Activated gamma-delta T cell treated with Interleukin-2 at 50 U/mL for 16 hours (primary cell): ENCODE measurements around the gene SPTBN4.
"Not testable (repeated sequence)": the region's sequence is repeated elsewhere in the genome, so short reads cannot be mapped to it uniquely, and the experiment has no call there.

Source experiments
- DNase-seq: peaks from one replicate; pipeline ENCODE4 v3.0.0-alpha.2; 2020

SPTBN4 gene

DNA sequence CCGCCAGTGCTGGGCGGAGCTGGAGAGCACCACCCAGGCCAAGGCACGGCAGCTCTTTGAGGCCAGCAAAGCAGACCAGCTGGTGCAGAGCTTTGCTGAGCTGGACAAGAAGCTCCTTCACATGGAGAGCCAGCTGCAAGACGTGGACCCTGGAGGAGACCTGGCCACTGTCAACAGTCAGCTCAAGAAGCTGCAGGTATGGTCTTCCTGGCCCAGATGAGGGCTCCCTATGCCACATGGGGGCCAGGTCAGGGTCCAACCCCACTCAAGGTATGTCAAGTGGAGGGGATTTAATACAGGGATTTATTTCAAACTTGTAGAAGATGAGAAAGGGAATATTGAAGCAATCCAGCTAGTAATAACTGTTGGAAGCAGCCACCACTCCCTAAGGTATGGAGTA, 67.3 kb downstream of the SPTBN4 start:
- DNase-seq = no peak

GRCh38 chr19:40539070-40539469, 72.3 kb downstream of the SPTBN4 start:
- no peak for DNase-seq

GRCh38 chr19:40542202-40542859, 75.5 kb downstream of the SPTBN4 start:
- no peak for DNase-seq

DNA sequence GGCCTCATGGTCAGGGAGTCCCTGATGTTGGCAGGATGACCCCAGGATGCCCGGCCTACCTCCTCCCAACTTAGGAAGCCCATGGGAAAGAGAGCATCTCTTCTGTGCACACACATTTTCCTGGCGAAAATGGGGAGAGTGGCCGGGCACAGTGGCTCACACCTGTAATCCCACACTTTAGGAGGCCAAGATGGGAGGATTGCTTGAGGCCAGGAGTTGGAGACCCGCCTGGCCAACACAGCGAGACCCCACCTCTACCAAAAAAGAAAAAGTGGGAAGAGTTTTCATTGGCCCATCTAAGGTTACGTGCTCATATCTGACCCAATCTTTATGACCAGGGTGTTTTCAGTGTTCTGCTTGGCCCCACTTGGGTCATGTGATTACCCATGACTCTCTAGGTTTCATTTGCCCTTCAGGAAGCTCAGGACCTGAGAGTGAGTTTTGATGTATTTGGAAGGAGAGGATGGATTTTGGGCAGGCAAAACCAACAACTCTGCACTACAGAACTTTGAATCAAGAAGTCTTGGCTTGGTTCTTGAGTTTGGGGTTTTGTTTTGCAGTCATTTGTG, 76.3 kb downstream of the SPTBN4 start:
- DNase-seq = no peak

- not testable (repeated sequence) for DNase-seq
Observed at GRCh38 chr19:40546153-40546841, 79.5 kb downstream of the SPTBN4 start.

DNA sequence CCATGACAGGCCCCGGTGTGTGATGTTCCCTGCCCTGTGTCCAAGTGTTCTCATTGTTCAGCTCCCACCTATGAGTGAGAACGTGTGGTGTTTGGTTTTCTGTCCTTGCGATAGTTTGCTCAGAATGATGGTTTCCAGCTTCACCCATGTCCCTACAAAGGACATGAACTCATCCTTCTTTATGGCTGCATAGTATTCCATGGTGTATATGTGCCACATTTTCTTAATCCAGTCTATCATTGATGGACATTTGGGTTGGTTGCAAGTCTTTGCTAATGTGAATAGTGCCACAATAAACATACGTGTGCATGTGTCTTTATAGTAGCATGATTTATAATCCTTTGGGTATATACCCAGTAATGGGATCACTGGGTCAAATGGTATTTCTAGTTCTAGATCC, 80.4 kb downstream of the SPTBN4 start:
- DNase-seq = not testable (repeated sequence)

DNA sequence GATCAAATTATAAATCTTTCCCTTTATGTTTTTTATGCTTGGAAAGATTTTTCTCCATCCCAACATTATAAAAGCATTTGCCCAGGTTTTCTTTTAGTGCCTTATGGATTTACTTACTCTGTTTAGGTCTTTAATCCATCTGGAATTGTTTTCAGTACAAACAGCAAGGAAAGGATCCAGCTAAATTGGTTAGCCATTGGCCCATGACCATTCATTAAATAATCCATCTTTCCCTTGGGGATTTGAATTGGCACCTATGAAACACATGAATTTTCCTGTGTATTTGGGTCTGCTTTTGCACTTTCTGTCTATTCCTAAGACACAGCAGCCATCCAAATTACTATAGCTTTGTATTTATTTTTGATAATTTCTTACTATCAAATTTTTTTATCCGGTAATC, 81.0 kb downstream of the SPTBN4 start:
- no peak for DNase-seq

DNA sequence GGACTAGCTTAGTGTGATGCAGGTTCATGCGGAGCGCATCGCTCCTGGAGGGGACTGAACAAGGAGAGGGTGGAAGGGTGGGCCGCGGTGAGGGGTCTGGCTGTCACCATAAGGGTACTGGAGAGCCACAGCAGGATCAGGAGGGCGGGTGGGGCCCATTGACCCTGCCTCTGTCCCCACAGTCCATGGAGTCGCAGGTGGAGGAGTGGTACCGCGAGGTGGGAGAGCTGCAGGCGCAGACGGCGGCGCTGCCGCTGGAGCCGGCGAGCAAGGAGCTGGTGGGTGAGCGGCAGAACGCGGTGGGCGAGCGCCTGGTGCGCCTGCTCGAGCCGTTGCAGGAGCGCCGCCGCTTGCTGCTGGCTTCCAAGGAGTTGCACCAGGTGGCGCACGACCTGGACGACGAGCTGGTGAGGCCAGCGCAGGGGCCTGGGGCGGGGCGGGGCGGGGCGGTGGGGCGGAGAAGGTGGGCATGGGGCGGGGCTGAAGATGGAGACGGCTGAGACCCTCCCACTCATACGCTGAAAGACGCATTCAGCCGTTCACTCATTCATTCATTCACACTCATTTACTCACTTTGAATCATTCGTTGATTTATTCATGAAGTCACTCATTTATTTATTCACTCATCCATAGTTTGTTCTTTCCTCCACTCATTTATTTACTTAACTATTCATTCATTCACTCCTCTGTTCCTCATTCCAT, 82.4 kb downstream of the SPTBN4 start:
- DNase-seq = peak; percentile 64

GRCh38 chr19:40550951-40551350, 84.2 kb downstream of the SPTBN4 start:
- no peak for DNase-seq

- no peak for DNase-seq
Observed at GRCh38 chr19:40552848-40553247, 86.0 kb downstream of the SPTBN4 start.

DNA sequence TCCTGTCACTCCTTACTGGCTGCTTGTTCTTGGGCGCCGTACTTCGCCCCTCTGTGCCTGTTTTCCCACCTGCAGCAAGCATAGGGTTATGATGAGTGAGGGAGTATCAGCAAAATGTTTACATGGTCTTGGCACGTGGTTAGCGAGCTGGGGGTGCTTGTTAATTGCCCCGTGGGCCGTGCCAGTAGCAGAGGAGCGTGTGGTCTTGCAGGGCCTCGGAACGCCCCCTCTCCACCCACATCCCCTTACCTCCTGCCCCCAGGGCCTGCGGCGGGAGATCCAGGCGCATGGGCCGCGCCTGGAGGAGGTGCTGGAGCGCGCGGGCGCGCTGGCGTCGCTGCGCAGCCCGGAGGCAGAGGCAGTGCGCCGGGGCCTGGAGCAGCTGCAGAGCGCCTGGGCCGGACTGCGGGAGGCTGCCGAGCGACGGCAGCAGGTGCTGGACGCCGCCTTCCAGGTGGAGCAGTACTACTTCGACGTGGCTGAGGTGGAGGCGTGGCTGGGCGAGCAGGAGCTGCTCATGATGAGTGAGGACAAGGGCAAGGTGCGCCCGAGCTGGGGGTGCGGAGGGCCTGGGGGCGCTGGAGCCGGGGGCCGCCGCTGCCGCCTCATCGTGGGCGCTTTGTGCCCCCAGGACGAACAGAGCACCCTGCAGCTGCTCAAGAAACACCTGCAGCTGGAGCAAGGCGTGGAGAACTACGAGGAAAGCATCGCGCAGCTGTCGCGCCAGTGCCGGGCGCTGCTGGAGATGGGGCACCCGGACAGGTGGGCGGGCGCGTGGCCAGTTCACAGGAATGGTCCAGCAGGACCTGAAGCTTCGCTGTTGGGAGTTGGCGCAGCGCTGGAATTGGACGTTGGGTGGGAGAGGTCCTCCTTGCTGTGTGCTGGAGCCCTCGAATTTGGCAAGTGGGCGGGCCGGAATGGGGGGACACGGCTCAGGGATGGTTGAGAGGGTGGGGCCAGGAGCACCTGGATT, 87.4 kb downstream of the SPTBN4 start:
- DNase-seq = no peak

- DNase-seq = no peak
Observed at GRCh38 chr19:40555978-40556689, 89.3 kb downstream of the SPTBN4 start.

DNA sequence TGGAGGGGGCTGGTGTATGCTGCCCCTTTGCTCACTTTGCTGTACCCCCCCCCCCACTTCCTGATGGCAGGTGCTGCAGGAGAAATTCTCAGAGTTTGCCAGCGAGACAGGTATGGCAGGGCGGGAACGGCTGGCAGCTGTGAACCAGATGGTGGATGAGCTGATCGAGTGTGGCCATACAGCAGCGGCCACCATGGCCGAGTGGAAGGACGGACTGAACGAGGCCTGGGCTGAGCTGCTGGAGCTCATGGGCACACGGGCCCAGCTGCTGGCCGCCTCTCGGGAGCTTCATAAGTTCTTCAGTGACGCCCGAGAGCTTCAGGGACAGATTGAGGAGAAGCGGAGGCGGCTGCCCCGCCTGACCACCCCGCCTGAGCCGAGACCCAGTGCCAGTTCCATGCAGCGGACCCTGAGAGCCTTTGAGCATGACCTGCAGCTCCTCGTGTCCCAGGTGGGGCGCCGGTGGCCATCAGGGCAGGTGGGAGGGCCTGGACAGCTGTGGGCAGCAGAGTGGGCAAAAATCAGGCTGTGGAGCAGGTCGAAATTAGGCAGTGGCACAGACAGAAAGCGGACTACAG, 90.2 kb downstream of the SPTBN4 start:
- DNase-seq = no peak

DNA sequence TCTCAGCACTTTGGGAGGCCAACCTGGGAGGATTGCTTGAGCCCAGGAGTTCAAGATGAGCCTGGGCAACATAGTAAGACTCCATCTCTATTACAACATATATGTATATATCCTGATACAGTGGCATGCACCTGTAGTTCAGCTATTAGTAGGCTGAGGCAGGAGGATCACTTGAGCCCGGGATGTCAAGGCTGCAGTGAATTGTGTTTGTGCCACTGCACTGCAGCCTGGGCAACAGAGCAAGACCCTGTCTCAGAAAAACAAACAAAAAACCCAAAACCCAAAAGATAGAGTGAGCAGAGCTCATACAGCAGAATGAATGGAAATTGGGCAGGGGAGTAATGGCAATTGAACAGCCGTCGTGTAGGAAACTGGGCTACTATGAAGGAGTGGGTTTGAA, 92.6 kb downstream of the SPTBN4 start:
- no peak for DNase-seq

GRCh38 chr19:40560092-40560507, 93.3 kb downstream of the SPTBN4 start:
- no peak for DNase-seq

GRCh38 chr19:40561947-40562346, 95.1 kb downstream of the SPTBN4 start:
- no peak for DNase-seq

DNA sequence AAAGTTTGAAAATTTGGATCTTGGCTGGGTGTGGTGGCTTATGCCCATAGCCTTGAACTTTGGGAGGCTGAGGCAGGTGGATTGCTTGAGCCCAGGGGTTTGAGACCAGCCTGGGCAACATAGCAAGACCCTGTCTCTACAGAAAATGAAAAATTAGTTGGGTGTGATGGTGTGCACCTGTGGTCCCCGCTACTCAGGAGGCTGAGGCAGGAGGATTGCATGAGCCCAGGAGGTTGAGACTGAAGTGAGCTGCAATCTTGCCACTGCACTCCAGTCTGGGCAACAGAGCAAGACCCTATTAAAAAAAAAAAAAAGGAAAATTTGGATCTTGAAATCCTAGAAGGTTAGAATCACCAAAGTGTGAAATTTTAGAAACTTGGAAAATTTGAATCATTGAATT, 97.7 kb downstream of the SPTBN4 start:
- DNase-seq = not testable (repeated sequence)

GRCh38 chr19:40565355-40565754, 98.6 kb downstream of the SPTBN4 start:
- no peak for DNase-seq

GRCh38 chr19:40565910-40566495, 99.2 kb downstream of the SPTBN4 start:
- no peak for DNase-seq

DNA sequence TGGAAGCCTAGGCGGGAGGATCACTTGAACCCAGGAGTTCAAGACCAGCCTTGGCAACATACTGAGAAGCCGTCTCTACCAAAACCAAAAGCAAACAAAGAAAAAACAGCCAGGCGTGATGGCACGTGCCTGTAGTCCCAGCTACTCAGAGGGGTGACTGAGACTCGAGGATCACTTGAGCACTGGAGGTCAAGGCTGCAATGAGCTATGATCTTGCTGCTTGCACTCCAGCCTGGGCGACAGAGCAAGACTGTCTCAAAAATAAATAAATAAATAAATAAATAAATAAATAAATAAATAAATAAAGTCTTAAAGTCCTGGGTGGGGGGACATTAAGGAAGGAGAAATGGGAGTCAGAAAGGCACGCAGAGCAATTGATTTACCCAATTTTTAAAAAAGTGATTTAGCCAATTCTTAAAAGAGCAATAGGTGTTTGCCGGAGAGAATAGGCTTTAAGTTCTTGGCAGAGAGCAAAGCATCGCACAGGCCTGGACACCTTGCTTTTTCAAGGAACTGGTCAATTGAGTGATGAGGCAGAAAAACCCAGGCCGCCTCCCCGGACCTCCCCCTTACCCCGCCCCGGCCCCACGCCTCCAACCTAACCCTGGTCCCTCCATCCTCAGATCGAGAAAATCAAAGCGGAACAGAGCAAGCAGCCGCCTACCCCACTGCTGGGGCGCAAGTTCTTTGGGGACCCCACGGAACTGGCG, 100.4 kb downstream of the SPTBN4 start:
- no peak for DNase-seq
